ENCODE data around the gene RFNG. TPM values are rescaled to one million over a fixed set of nuclear protein-coding genes. Genes with fewer than 3 reads are reported as not detected.

Gene RFNG
- total RNA-seq, 1 donor from 2014 or later, result 43.4 TPM

- Mint-ChIP-seq H3K4me3 (no peak overlapping the region), H3K27ac (no peak overlapping the region)
These were observed 35.6 kb upstream of the RFNG start for GRCh38 chr17:82086941-82087906.

GRCh38 chr17:82085931-82086764, 34.5 kb upstream of the RFNG start:
- H3K4me1 Mint-ChIP-seq (ENCODE audit: unreplicated experiment), result no peaks in the 10 kb centered on the region
- no peaks in the 10 kb centered on the region for H3K9me3 Mint-ChIP-seq
- no peak for DNase-seq (ENCODE audit: extremely low spot score, unreplicated experiment)
- no peaks in the 10 kb centered on the region for H3K36me3 Mint-ChIP-seq
- no peaks in the 10 kb centered on the region for H3K27me3 Mint-ChIP-seq
- no peak overlapping the region for H3K27ac Mint-ChIP-seq
- no peak for TF ChIP-seq CTCF (conservative IDR thresholded peaks at IDR 0.05)
- H3K4me3 Mint-ChIP-seq, result no peak overlapping the region

More at GRCh38 chr17:82086941-82087906, 35.6 kb upstream of the RFNG start:
- DNase-seq (ENCODE audit: extremely low spot score, unreplicated experiment), result no peak
- H3K9me3 Mint-ChIP-seq, result no peaks in the 10 kb centered on the region
- no peaks in the 10 kb centered on the region for H3K27me3 Mint-ChIP-seq
- TF ChIP-seq CTCF (conservative IDR thresholded peaks at IDR 0.05), result no peak
- no peaks in the 10 kb centered on the region for H3K4me1 Mint-ChIP-seq (ENCODE audit: unreplicated experiment)
- H3K36me3 Mint-ChIP-seq, result no peaks in the 10 kb centered on the region

- Mint-ChIP-seq H3K27me3 (no peaks in the 10 kb centered on the region), H3K4me3 (no peak overlapping the region), H3K27ac (no peak overlapping the region), H3K9me3 (no peaks in the 10 kb centered on the region), H3K36me3 (no peaks in the 10 kb centered on the region), H3K4me1 (ENCODE audit: unreplicated experiment) (no peaks in the 10 kb centered on the region)
- TF ChIP-seq CTCF (conservative IDR thresholded peaks at IDR 0.05), result no peak
- DNase-seq (ENCODE audit: extremely low spot score, unreplicated experiment), result no peak
These were observed 33.6 kb upstream of the RFNG start for GRCh38 chr17:82085031-82085861.

GRCh38 chr17:82084373-82085030, 32.9 kb upstream of the RFNG start:
- no peaks in the 10 kb centered on the region for H3K9me3 Mint-ChIP-seq
- DNase-seq (ENCODE audit: extremely low spot score, unreplicated experiment), result no peak
- H3K4me3 Mint-ChIP-seq, result no peak overlapping the region
- no peaks in the 10 kb centered on the region for H3K4me1 Mint-ChIP-seq (ENCODE audit: unreplicated experiment)
- H3K27ac Mint-ChIP-seq, result no peak overlapping the region
- no peaks in the 10 kb centered on the region for H3K36me3 Mint-ChIP-seq
- no peak for TF ChIP-seq CTCF (conservative IDR thresholded peaks at IDR 0.05)
- no peaks in the 10 kb centered on the region for H3K27me3 Mint-ChIP-seq
